Measurements from ENCODE around the gene FAM163B. TPM values are rescaled to one million over a fixed set of nuclear protein-coding genes. Genes with fewer than 3 reads are reported as not detected.

Gene FAM163B
- polyA plus RNA-seq, 1 donor (not counting 4 experiments of a cell fraction or from before 2014, with no cell fraction given) = not detected

GRCh38 chr9:133577737-133578112 lies 31.5 kb downstream of the FAM163B start:
- H4K20me1 ChIP-seq (ENCODE audit: control insufficient read depth, extremely low read depth, insufficient read depth, low read length) = no peaks in the 10 kb centered on the region
- H3K79me2 ChIP-seq (ENCODE audit: control insufficient read depth, insufficient read depth, low read length) = no peaks in the 10 kb centered on the region
- no peaks in the 10 kb centered on the region for H3K9me3 ChIP-seq (ENCODE audit: control insufficient read depth, low read depth, low read length)
- H3K36me3 ChIP-seq (ENCODE audit: control insufficient read depth in 2 of 2, extremely low read depth in 1 of 2, insufficient read depth in 2 of 2, low read length in 2 of 2) = no peaks in the 10 kb centered on the region
- no peak overlapping the region for H3K27ac ChIP-seq (ENCODE audit: control insufficient read depth, insufficient read depth, low read length)
- no peak overlapping the region for H2AFZ ChIP-seq (ENCODE audit: control insufficient read depth, low read length)
- H3K27me3 ChIP-seq (ENCODE audit: control insufficient read depth, extremely low read depth, insufficient read depth, low read length) = peaks cover 23% of the 10 kb centered on the region
- H3K4me2 ChIP-seq (ENCODE audit: control insufficient read depth, extremely low read depth, insufficient read depth, low read depth, low read length) = no peak overlapping the region
- FAIRE-seq (no peak), DNase-seq (ENCODE audit: low read depth, low spot score) (no peak)
- H3K4me1 ChIP-seq (ENCODE audit: control insufficient read depth, extremely low read depth, insufficient read depth, low read length) = no peaks in the 10 kb centered on the region
- no peak overlapping the region for H3K4me3 ChIP-seq (ENCODE audit: control insufficient read depth in 2 of 3, extremely low read depth in 1 of 3, insufficient read depth in 2 of 3, low read depth in 1 of 3, low read length in 3 of 3)
- H3K9ac ChIP-seq (ENCODE audit: control insufficient read depth, extremely low read depth, insufficient read depth, low read length) = no peak overlapping the region
- H3K9me1 ChIP-seq (ENCODE audit: control insufficient read depth, extremely low read depth, insufficient read depth, low read length) = no peaks in the 10 kb centered on the region
- dilution Hi-C loops (cut with MboI; ENCODE audit: extremely low pct_ligation_motif_present, low sequenced_read_pairs) = no loop called here
- TF ChIP-seq CTCF (optimal IDR thresholded peaks at IDR 0.05 in 1 of 3, IDR thresholded peaks at IDR 0.05 in 1 of 3, conservative IDR thresholded peaks at IDR 0.05 in 1 of 3; ENCODE audit: extremely low read depth in 1 of 3, insufficient read depth in 2 of 3, low read length in 3 of 3) (no peak), EZH2 (IDR thresholded peaks at IDR 0.05; ENCODE audit: low read length) (no peak)

GRCh38 chr9:133576875-133577736 lies 32.1 kb downstream of the FAM163B start:
- Histone ChIP-seq H3K36me3 (ENCODE audit: control insufficient read depth in 2 of 2, extremely low read depth in 1 of 2, insufficient read depth in 2 of 2, low read length in 2 of 2) (no peaks in the 10 kb centered on the region), H3K9me1 (ENCODE audit: control insufficient read depth, extremely low read depth, insufficient read depth, low read length) (no peaks in the 10 kb centered on the region), H3K27ac (ENCODE audit: control insufficient read depth, insufficient read depth, low read length) (no peak overlapping the region), H3K27me3 (ENCODE audit: control insufficient read depth, extremely low read depth, insufficient read depth, low read length) (peaks cover 27% of the 10 kb centered on the region), H4K20me1 (ENCODE audit: control insufficient read depth, extremely low read depth, insufficient read depth, low read length) (no peaks in the 10 kb centered on the region), H3K9me3 (ENCODE audit: control insufficient read depth, low read depth, low read length) (no peaks in the 10 kb centered on the region), H3K4me3 (ENCODE audit: control insufficient read depth in 2 of 3, extremely low read depth in 1 of 3, insufficient read depth in 2 of 3, low read depth in 1 of 3, low read length in 3 of 3) (no peak overlapping the region), H3K9ac (ENCODE audit: control insufficient read depth, extremely low read depth, insufficient read depth, low read length) (no peak overlapping the region), H3K79me2 (ENCODE audit: control insufficient read depth, insufficient read depth, low read length) (no peaks in the 10 kb centered on the region), H3K4me1 (ENCODE audit: control insufficient read depth, extremely low read depth, insufficient read depth, low read length) (no peaks in the 10 kb centered on the region), H2AFZ (ENCODE audit: control insufficient read depth, low read length) (no peak overlapping the region), H3K4me2 (ENCODE audit: control insufficient read depth, extremely low read depth, insufficient read depth, low read depth, low read length) (no peak overlapping the region)
- no peak for TF ChIP-seq EZH2 (IDR thresholded peaks at IDR 0.05; ENCODE audit: low read length)
- no peak for TF ChIP-seq CTCF (optimal IDR thresholded peaks at IDR 0.05 in 1 of 3, IDR thresholded peaks at IDR 0.05 in 1 of 3, conservative IDR thresholded peaks at IDR 0.05 in 1 of 3; ENCODE audit: extremely low read depth in 1 of 3, insufficient read depth in 2 of 3, low read length in 3 of 3)
- DNase-seq (ENCODE audit: low read depth, low spot score) (no peak), FAIRE-seq (no peak)
- dilution Hi-C loops (cut with MboI; ENCODE audit: extremely low pct_ligation_motif_present, low sequenced_read_pairs) = no loop called here

Data from keratinocyte (primary cell).